Neuron (in vitro differentiated cells): ENCODE measurements around the gene MICALL2.

Experiments
- H2AFZ ChIP-seq: one replicate; pipeline ENCODE4 v1.6.1; 2013; ENCODE audit warnings: low read depth, mild to moderate bottlenecking, inconsistent platforms, low read length, moderate library complexity
- H3K27me3 ChIP-seq: one replicate; pipeline ENCODE4 v1.6.1; 2013; ENCODE audit warnings: low read length; ENCODE audit not compliant: insufficient read depth
- H3K36me3 ChIP-seq: one replicate; pipeline ENCODE4 v1.6.1; 2013; ENCODE audit warnings: low read length; ENCODE audit not compliant: insufficient read depth
- H3K4me1 ChIP-seq: one replicate; pipeline ENCODE4 v1.6.1; 2013; ENCODE audit warnings: low read length; ENCODE audit not compliant: insufficient read depth
- H3K4me3 ChIP-seq: 2 replicates; pipeline ENCODE4 v1.5.1; 2013; ENCODE audit warnings: mild to moderate bottlenecking, low read length, moderate library complexity
- H3K9me3 ChIP-seq: one replicate; pipeline ENCODE4 v1.6.1; 2013; ENCODE audit warnings: low read length

MICALL2 gene

GRCh38 chr7:1457949-1458682, 1.2 kb downstream of the MICALL2 start:
- H3K27me3 ChIP-seq: no peaks in the 10 kb centered on the region
- no peak overlapping the region for H2AFZ ChIP-seq
- no peaks in the 10 kb centered on the region for H3K9me3 ChIP-seq
- H3K4me1 ChIP-seq: peaks cover 34% of the 10 kb centered on the region
- peak overlapping the region; percentile 56 for H3K4me3 ChIP-seq
- H3K36me3 ChIP-seq: no peaks in the 10 kb centered on the region

DNA sequence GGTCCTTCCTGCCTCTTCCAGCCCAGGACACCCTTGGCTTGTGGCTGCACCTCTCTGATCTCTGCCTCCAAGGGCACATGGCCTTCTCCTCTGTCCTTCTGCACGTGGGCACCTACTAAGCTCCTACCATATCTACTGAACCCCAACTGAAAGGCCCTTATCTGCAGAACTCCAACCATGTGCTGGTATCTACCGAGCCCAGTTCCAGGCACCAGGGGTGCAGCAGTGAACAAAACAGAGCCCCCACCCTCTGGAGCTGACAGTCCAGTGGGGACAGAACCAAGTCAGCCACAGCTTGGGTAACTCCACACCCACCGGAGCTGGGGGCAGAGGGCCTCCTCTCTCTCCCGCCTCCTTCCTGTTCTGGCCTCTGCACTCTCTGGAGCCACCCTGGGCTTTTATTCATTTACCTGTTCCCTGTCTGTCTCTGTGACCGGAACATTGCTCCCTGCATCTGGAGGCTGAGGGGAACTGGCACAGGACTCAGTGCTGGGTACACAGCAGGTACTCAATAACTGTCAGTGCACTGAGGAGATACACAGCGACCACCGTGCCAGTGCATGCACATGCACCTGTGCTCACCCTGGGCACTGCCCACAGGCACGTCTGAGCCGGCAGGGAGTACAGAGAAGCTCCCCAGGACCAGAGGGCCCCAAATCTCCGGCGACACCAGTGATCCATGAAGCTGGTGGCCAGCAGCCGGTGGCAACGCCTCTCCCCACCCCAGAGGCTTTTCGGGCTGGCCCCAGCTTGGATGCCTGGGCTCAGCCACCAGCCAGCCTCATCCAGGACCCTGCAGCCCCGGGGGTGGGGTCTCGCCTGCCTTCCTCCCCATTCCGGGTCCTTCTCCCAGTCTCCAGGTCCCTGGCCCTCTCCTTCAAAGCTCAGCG, 2.0 kb downstream of the MICALL2 start:
- no peak overlapping the region for H2AFZ ChIP-seq
- H3K27me3 ChIP-seq: no peaks in the 10 kb centered on the region
- H3K4me1 ChIP-seq: peaks cover 39% of the 10 kb centered on the region
- H3K9me3 ChIP-seq: no peaks in the 10 kb centered on the region
- no peaks in the 10 kb centered on the region for H3K36me3 ChIP-seq
- no peak overlapping the region for H3K4me3 ChIP-seq

GRCh38 chr7:1455955-1456354, 3.3 kb downstream of the MICALL2 start:
- Histone ChIP-seq H3K4me3 (no peak overlapping the region), H3K27me3 (no peaks in the 10 kb centered on the region), H3K36me3 (no peaks in the 10 kb centered on the region), H3K4me1 (peaks cover 45% of the 10 kb centered on the region), H3K9me3 (no peaks in the 10 kb centered on the region), H2AFZ (no peak overlapping the region)

- no peaks in the 10 kb centered on the region for H3K36me3 ChIP-seq
- peaks cover 49% of the 10 kb centered on the region for H3K4me1 ChIP-seq
- H3K9me3 ChIP-seq: no peaks in the 10 kb centered on the region
- no peak overlapping the region for H3K4me3 ChIP-seq
- no peak overlapping the region for H2AFZ ChIP-seq
- H3K27me3 ChIP-seq: no peaks in the 10 kb centered on the region
Measured at GRCh38 chr7:1455241-1455939, 3.9 kb downstream of the MICALL2 start.

GRCh38 chr7:1454542-1454941, 4.7 kb downstream of the MICALL2 start:
- no peaks in the 10 kb centered on the region for H3K36me3 ChIP-seq
- H3K4me3 ChIP-seq: no peak overlapping the region
- H3K9me3 ChIP-seq: no peaks in the 10 kb centered on the region
- H3K4me1 ChIP-seq: peaks cover 46% of the 10 kb centered on the region
- no peak overlapping the region for H2AFZ ChIP-seq
- H3K27me3 ChIP-seq: no peaks in the 10 kb centered on the region

- Histone ChIP-seq H2AFZ (no peak overlapping the region), H3K27me3 (no peaks in the 10 kb centered on the region), H3K9me3 (no peaks in the 10 kb centered on the region), H3K36me3 (no peaks in the 10 kb centered on the region), H3K4me1 (peaks cover 28% of the 10 kb centered on the region), H3K4me3 (no peak overlapping the region)
Measured at GRCh38 chr7:1452205-1452604, 7.1 kb downstream of the MICALL2 start.

- Histone ChIP-seq H3K27me3 (no peaks in the 10 kb centered on the region), H3K4me3 (no peak overlapping the region), H3K4me1 (peaks cover 24% of the 10 kb centered on the region), H3K9me3 (no peaks in the 10 kb centered on the region), H2AFZ (no peak overlapping the region), H3K36me3 (no peaks in the 10 kb centered on the region)
Measured at GRCh38 chr7:1450987-1451386, 8.3 kb downstream of the MICALL2 start.

DNA sequence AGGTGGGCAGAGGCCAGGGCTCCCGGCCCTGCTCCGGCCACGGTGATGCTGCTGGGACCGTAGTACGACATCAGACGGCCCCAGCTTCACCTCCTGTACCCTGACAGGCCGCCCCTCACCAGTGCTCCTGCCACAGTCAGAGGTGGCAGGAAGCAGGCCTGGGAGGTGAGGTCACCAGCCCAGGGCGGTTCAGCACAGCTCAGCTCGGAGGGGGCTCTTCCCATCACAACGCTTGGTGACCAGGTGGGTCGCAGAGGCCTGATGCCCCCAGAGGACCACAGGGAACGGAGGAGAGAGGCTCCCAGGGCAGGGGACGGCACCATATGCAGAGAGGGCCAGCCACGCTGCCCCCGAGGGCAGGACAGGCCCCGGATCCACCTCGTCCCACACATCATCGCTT, 8.8 kb downstream of the MICALL2 start:
- Histone ChIP-seq H3K9me3 (no peaks in the 10 kb centered on the region), H2AFZ (no peak overlapping the region), H3K4me3 (no peak overlapping the region), H3K36me3 (no peaks in the 10 kb centered on the region), H3K4me1 (peaks cover 24% of the 10 kb centered on the region), H3K27me3 (no peaks in the 10 kb centered on the region)

DNA sequence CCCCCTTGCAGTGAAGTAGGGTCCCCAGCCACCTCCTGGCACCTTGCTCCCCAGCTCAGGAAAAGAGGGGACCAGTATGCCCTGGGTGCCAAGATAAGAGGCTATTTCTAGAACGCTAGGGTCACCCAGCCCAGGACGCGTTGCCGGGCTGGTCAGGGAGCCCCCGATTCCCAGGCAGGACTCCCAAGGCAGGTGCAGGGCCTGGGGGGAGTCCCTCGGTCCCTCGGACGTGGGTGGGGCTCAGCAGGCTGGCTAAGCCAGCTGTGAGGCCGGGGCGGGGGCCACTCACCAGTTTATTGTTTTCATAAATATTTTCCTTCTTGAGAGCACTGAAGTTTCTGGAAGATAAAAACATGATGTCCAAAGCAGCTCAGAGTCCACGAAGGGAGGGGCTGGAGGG, 9.3 kb downstream of the MICALL2 start:
- no peak overlapping the region for H3K4me3 ChIP-seq
- H3K4me1 ChIP-seq: peaks cover 24% of the 10 kb centered on the region
- H3K36me3 ChIP-seq: no peaks in the 10 kb centered on the region

GRCh38 chr7:1449501-1449900, 9.8 kb downstream of the MICALL2 start:
- peaks cover 24% of the 10 kb centered on the region for H3K4me1 ChIP-seq
- H3K36me3 ChIP-seq: no peaks in the 10 kb centered on the region
- no peaks in the 10 kb centered on the region for H3K9me3 ChIP-seq
- no peaks in the 10 kb centered on the region for H3K27me3 ChIP-seq
- H2AFZ ChIP-seq: no peak overlapping the region
- H3K4me3 ChIP-seq: no peak overlapping the region

More for the DNA sequence above, 9.3 kb downstream of the MICALL2 start:
- H3K27me3 ChIP-seq: no peaks in the 10 kb centered on the region
- H3K9me3 ChIP-seq: no peaks in the 10 kb centered on the region
- H2AFZ ChIP-seq: no peak overlapping the region

- Histone ChIP-seq H3K4me3 (no peak overlapping the region), H3K27me3 (no peaks in the 10 kb centered on the region), H3K36me3 (no peaks in the 10 kb centered on the region), H3K9me3 (no peaks in the 10 kb centered on the region), H3K4me1 (peaks cover 19% of the 10 kb centered on the region), H2AFZ (no peak overlapping the region)
Measured at GRCh38 chr7:1448958-1449357, 10.3 kb downstream of the MICALL2 start.

- H3K36me3 ChIP-seq: no peaks in the 10 kb centered on the region
- H2AFZ ChIP-seq: no peak overlapping the region
- peaks cover 15% of the 10 kb centered on the region for H3K4me1 ChIP-seq
- no peak overlapping the region for H3K4me3 ChIP-seq
- H3K9me3 ChIP-seq: no peaks in the 10 kb centered on the region
- no peaks in the 10 kb centered on the region for H3K27me3 ChIP-seq
Measured at GRCh38 chr7:1447551-1448244, 11.6 kb downstream of the MICALL2 start.
